Dedifferentiated amniotic fluid mesenchymal stem cell (primary cell): ENCODE measurements around the gene DNAH8.
"Not testable (repeated sequence)": the region's sequence is repeated elsewhere in the genome, so short reads cannot be mapped to it uniquely, and the experiment has no call there.

ENCODE experiments used
- DNase-seq: peaks from one replicate; pipeline ENCODE4 v3.0.0-alpha.2; 2016; ENCODE audit errors: extremely low spot score

DNAH8 gene

GRCh38 chr6:38845931-38846330, 130.8 kb downstream of the DNAH8 start:
- no peak for DNase-seq

GRCh38 chr6:38846361-38846760, 131.2 kb downstream of the DNAH8 start:
- no peak for DNase-seq

DNA sequence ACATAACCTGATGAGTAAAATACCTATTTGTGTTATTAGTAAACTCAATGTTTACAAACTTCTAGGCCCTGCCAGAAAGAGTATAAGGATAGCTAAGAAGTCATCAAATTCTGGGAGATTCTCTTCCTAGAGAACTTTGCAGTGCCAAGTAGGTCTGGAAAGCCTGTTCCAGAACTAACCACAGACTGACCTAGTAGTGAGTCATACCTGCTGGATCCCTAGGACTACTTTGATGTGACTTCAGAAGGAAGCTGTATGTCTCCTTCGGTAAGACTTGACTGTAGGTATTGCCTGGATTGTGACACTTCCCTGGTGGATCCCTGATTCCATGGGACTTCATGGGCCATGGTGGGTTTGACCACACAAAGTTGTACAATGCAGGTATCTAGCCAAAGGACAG, 131.7 kb downstream of the DNAH8 start:
- DNase-seq = no peak

- DNase-seq = no peak
These were observed 132.4 kb downstream of the DNAH8 start for GRCh38 chr6:38847497-38847896.

DNA sequence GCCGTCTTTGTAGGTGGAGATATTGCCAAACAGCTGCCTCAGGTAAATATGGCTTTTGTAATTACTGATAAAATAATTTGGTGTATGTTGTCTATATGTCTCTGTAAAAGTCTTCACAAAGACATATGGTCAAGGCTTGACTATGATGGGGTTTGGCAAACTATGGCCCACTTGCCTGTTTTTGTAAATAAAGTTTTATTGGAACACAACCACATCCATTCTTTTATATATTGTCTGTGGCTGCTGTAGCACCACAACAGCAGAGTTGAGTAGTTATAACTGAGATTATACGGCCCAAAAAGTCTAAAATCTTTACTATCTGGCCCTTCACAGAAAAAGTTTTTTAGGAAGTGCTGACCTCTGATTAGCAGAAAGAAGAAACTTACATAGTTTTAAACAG, 133.6 kb downstream of the DNAH8 start:
- no peak for DNase-seq

DNA sequence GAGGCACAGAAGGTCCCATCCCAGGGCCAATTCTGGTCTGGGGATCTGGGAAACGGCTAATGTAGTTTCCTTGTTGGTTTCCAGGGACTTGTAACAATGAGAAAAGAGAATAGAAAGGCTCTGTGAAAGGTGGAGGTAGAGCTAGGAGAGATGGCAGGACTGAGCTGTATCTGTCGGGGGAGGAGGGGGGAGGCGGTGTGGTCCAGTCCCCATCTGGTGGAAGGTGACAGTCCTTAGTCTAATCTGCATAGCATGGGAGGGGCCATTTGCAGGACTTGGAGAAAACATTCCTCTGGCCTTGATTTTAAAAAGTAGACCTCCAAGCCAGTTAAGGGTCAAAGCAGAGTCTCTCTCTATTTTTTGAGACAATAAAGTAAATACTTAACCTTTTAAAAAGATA, 137.1 kb downstream of the DNAH8 start:
- DNase-seq = no peak

GRCh38 chr6:38853236-38853635, 138.1 kb downstream of the DNAH8 start:
- no peak for DNase-seq

DNA sequence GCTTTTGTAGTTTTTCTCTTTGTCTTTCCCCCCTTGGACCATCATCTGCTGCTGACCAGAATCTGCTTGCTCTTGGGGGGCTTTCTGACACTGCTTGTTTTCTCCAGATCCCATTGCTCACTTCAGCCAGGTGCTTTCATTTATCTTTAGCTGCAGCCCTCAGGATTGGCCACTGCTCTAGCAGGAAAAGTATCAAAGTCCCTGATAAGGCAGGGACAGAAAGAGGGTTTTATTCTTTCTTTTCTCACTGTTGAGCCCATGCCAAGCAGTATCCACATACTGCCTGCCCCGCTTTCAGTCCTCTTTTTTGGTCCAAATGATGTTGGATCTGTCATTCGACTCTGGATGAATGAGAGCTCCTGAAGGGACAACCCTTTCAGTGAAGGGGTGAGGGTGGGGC, 141.4 kb downstream of the DNAH8 start:
- DNase-seq = no peak

GRCh38 chr6:38857815-38858214, 142.7 kb downstream of the DNAH8 start:
- DNase-seq = no peak

- DNase-seq = no peak
These were observed 144.9 kb downstream of the DNAH8 start for GRCh38 chr6:38860041-38860440.

DNA sequence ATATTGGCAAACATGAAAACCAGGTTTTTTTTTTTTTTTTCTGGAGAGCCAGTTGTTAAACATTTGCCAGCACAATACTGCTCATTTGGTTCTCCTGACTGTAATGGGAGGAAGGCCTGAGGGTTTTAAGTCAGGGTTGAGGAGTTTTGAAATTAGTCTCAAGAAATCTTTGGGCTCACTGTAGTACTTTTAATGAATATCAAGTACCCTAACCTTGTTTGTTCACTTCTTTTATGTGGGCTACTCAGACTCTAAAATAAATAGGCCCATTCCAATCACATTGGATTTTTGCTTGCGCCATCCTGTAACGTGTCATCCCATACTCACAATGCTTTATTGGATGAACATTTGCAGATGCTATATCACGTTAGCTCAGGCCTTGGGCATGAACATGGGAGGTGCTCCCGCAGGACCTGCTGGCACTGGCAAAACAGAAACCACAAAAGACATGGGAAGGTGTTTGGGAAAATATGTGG, 146.9 kb downstream of the DNAH8 start:
- DNase-seq = no peak

DNA sequence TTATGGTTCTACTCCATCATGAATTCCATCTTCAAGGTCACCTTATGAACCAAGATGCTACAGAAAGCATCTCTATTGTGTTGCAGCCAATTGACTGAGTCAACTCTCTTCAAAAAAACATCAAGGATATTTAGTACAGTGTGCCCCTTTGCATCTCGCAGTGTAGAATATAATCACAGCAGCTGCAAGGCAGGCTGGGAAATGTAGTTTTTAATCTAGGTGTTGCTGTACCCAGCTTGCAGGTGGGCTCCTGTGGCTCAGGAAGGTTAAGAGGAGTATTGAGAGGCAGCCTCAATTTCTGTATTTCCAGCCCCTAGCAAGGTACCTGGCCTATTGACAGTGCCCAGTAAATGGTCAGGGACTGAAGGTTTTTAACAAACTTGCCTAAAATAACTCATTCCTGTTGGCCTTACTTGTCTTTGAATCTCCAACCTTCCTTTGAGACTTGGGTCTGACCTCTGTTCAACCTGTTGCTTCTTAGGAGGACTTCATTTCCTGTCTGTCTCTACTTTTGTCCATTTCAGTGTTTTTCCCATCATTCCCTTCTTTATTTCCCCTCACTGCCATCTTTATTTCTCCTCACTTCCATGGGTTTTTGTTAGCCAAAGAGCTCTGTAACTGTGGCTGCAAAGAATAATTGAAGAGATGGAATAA, 150.5 kb downstream of the DNAH8 start:
- no peak for DNase-seq

DNA sequence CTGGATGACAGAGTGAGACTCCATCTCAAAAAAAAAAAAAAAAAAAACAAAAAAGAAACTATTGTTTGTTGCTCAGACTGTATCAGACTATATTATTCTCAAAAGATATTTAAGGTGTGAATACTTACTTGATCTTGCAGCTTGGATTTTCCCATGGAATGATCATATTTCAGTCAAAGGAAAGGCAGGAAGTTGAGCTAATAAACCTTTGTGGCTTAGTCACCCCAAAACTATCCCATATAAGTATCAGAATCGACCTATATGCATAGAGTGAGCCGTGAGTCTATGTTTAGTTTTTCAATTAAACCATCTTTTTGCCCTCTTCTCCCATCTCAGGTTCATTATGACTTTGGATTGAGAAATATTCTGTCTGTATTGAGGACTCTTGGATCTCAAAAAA, 152.6 kb downstream of the DNAH8 start:
- DNase-seq = no peak

GRCh38 chr6:38871741-38872568, 156.8 kb downstream of the DNAH8 start:
- peak; percentile 53 for DNase-seq

GRCh38 chr6:38873001-38873400, 157.9 kb downstream of the DNAH8 start:
- DNase-seq = no peak

- DNase-seq = not testable (repeated sequence)
These were observed 158.7 kb downstream of the DNAH8 start for GRCh38 chr6:38873816-38874215.

GRCh38 chr6:38876475-38876874, 161.4 kb downstream of the DNAH8 start:
- DNase-seq = no peak

GRCh38 chr6:38877721-38878120, 162.6 kb downstream of the DNAH8 start:
- DNase-seq = no peak

- DNase-seq = no peak
These were observed 167.0 kb downstream of the DNAH8 start for GRCh38 chr6:38882157-38882556.

GRCh38 chr6:38897507-38897906, 182.4 kb downstream of the DNAH8 start:
- no peak for DNase-seq

GRCh38 chr6:38901802-38902522, 186.9 kb downstream of the DNAH8 start:
- DNase-seq = no peak

DNA sequence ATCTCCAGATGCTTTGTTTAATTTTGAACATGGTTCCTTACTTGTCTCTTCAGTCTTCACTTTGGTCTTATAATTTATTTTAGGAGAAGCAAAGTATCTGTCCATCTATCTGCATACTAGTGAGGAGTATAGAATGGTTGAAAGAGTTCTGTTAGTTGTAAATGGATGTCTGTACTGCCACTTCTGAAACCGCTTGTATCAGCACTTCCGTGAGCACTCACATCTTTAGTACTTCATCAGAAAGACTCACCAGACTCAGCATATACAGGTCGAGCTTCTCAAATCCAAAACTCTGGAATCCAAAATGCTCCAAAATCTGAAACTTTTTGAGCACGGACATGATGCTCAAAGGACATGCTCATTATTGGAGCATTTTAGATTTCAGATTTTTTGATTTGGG, 191.5 kb downstream of the DNAH8 start:
- no peak for DNase-seq

- no peak for DNase-seq
These were observed 192.2 kb downstream of the DNAH8 start for GRCh38 chr6:38907264-38907663.
